Neural progenitor cell (in vitro differentiated cells): ENCODE measurements around the gene MARCHF5. TPM values are rescaled to one million over a fixed set of nuclear protein-coding genes. Genes with fewer than 3 reads are reported as not detected.

Experiments used
- DNase-seq: peaks from one replicate; pipeline ENCODE4 v3.0.0-alpha.2; 2016; ENCODE audit warnings: low spot score
- H2AFZ ChIP-seq: fragments of 200-600 bp; sonication (generic); replicated peaks from 2 replicates; pipeline ENCODE4 v1.6.1; 2016; ENCODE audit warnings: antibody characterized with exemption
- H3F3A ChIP-seq: fragments of 200-600 bp; sonication (generic); 2 replicates; pipeline ENCODE4 v1.6.1; 2016; ENCODE audit warnings: antibody characterized with exemption, low read depth
- H3K27ac ChIP-seq: fragments of 200-600 bp; sonication (generic); 2 replicates; pipeline ENCODE4 v1.5.1; 2016; ENCODE audit warnings: mild to moderate bottlenecking
- H3K27me3 ChIP-seq: fragments of 200-600 bp; sonication (generic); 2 replicates; pipeline ENCODE4 v1.6.1; 2016; ENCODE audit warnings: mild to moderate bottlenecking, moderate library complexity
- H3K36me3 ChIP-seq: fragments of 200-600 bp; sonication (generic); 2 replicates; pipeline ENCODE4 v1.5.1; 2016
- H3K4me1 ChIP-seq: fragments of 200-600 bp; sonication (generic); 2 replicates; pipeline ENCODE4 v1.6.1; 2016; ENCODE audit warnings: mixed run types
- H3K4me2 ChIP-seq: fragments of 200-600 bp; sonication (generic); 2 replicates; pipeline ENCODE4 v1.6.1; 2016
- H3K4me3 ChIP-seq: fragments of 200-600 bp; sonication (generic); 2 replicates; pipeline ENCODE4 v1.5.1; 2016
- H3K79me2 ChIP-seq: fragments of 200-600 bp; sonication (generic); 2 replicates; pipeline ENCODE4 v1.6.1; 2016; ENCODE audit warnings: low read depth
- H3K9ac ChIP-seq: fragments of 200-600 bp; sonication (generic); 2 replicates; pipeline ENCODE4 v1.6.1; 2016
- H3K9me3 ChIP-seq: fragments of 200-600 bp; sonication (generic); 2 replicates; pipeline ENCODE4 v1.5.1; 2016; ENCODE audit warnings: low read depth
- H4K20me1 ChIP-seq: fragments of 200-600 bp; sonication (generic); 2 replicates; pipeline ENCODE4 v1.6.1; 2016; ENCODE audit warnings: low read depth
- H3K27ac Mint-ChIP-seq: 3 replicates; pipeline ENCODE4 v1.8.0; 2021; ENCODE audit warnings: mixed read lengths
- H3K27me3 Mint-ChIP-seq: 2 replicates; pipeline ENCODE4 v1.8.0; 2022; ENCODE audit warnings: low read depth, mild to moderate bottlenecking, inconsistent platforms, moderate library complexity, mixed read lengths; ENCODE audit not compliant: insufficient read depth
- H3K36me3 Mint-ChIP-seq: 3 replicates; pipeline ENCODE4 v1.8.0; 2021; ENCODE audit warnings: mixed read lengths
- H3K4me1 Mint-ChIP-seq: 3 replicates; pipeline ENCODE4 v1.8.0; 2021; ENCODE audit warnings: mixed read lengths
- H3K4me3 Mint-ChIP-seq: 3 replicates; pipeline ENCODE4 v1.8.0; 2021; ENCODE audit warnings: mild to moderate bottlenecking, moderate library complexity, mixed read lengths
- H3K9me3 Mint-ChIP-seq: 3 replicates; pipeline ENCODE4 v1.8.0; 2020; ENCODE audit warnings: mixed read lengths
- CTCF ChIP-seq: fragments of 200-600 bp; sonication (generic); IDR thresholded peaks from 2 replicates; pipeline ENCODE4 v1.5.1; 2017; ENCODE audit warnings: antibody characterized with exemption, mild to moderate bottlenecking
- EZH2 ChIP-seq: fragments of 200-600 bp; sonication (generic); IDR thresholded peaks from 2 replicates; pipeline ENCODE4 v1.6.1; 2017; ENCODE audit warnings: antibody characterized with exemption, mild to moderate bottlenecking, moderate library complexity
- EZH2phosphoT487 ChIP-seq: fragments of 200-600 bp; sonication (generic); IDR thresholded peaks from 2 replicates; pipeline ENCODE4 v1.6.1; 2017; ENCODE audit warnings: antibody characterized with exemption
- total RNA-seq: library from RNA; depleted of rRNA; stranded (reverse); fragments of >200 nt; gene quantifications from 2 replicates; pipeline ENCODE4 v1.2.3, GENCODE V29; 2015; ENCODE audit warnings: low replicate concordance

The MARCHF5 gene
- total RNA-seq, 1 donor from 2014 or later, result 22.7 TPM

GRCh38 chr10:92304061-92304460, 13.1 kb downstream of the MARCHF5 start:
- no peak for DNase-seq
- H3K27ac Mint-ChIP-seq, result no peak overlapping the region
- Histone ChIP-seq H3K36me3 (no peaks in the 10 kb centered on the region), H3F3A (no peaks in the 10 kb centered on the region), H4K20me1 (peaks cover 97% of the 10 kb centered on the region), H3K79me2 (peaks cover 100% of the 10 kb centered on the region), H2AFZ (no peak overlapping the region), H3K27me3 (no peaks in the 10 kb centered on the region), H3K9me3 (no peaks in the 10 kb centered on the region), H3K9ac (no peak overlapping the region), H3K27ac (no peak overlapping the region), H3K4me2 (peak overlapping the region; percentile 34), H3K4me1 (peaks cover 25% of the 10 kb centered on the region), H3K4me3 (no peak overlapping the region)
- peaks cover 17% of the 10 kb centered on the region for H3K4me1 Mint-ChIP-seq
- H3K36me3 Mint-ChIP-seq, result peaks cover 6% of the 10 kb centered on the region
- H3K9me3 Mint-ChIP-seq, result no peaks in the 10 kb centered on the region
- H3K4me3 Mint-ChIP-seq, result no peak overlapping the region
- no peak for TF ChIP-seq CTCF
- no peak for TF ChIP-seq EZH2phosphoT487
- no peak for TF ChIP-seq EZH2
- peaks cover 3% of the 10 kb centered on the region for H3K27me3 Mint-ChIP-seq

- no peaks in the 10 kb centered on the region for H3K36me3 ChIP-seq
- no peaks in the 10 kb centered on the region for H3K9me3 ChIP-seq
- no peak overlapping the region for H3K4me3 Mint-ChIP-seq
- no peak overlapping the region for H3K9ac ChIP-seq
- peaks cover 3% of the 10 kb centered on the region for H3K27me3 Mint-ChIP-seq
- no peaks in the 10 kb centered on the region for H3F3A ChIP-seq
- no peak overlapping the region for H3K4me3 ChIP-seq
- H3K36me3 Mint-ChIP-seq, result peaks cover 6% of the 10 kb centered on the region
- TF ChIP-seq CTCF, result no peak
- TF ChIP-seq EZH2phosphoT487, result no peak
- TF ChIP-seq EZH2, result no peak
- H4K20me1 ChIP-seq, result peaks cover 97% of the 10 kb centered on the region
- no peak overlapping the region for H3K27ac ChIP-seq
- no peak for DNase-seq
- peaks cover 35% of the 10 kb centered on the region for H3K4me1 ChIP-seq
- H3K27ac Mint-ChIP-seq, result no peak overlapping the region
- H3K4me1 Mint-ChIP-seq, result peaks cover 17% of the 10 kb centered on the region
- no peaks in the 10 kb centered on the region for H3K9me3 Mint-ChIP-seq
- no peak overlapping the region for H3K4me2 ChIP-seq
- H2AFZ ChIP-seq, result no peak overlapping the region
- no peaks in the 10 kb centered on the region for H3K27me3 ChIP-seq
- peaks cover 100% of the 10 kb centered on the region for H3K79me2 ChIP-seq
Observed at GRCh38 chr10:92305133-92306072, 14.4 kb downstream of the MARCHF5 start.

GRCh38 chr10:92309272-92309671, 18.3 kb downstream of the MARCHF5 start:
- H3K27ac ChIP-seq, result no peak overlapping the region
- Mint-ChIP-seq H3K4me3 (no peak overlapping the region), H3K9me3 (no peaks in the 10 kb centered on the region), H3K36me3 (peaks cover 19% of the 10 kb centered on the region), H3K27ac (no peak overlapping the region), H3K27me3 (peaks cover 3% of the 10 kb centered on the region), H3K4me1 (peaks cover 8% of the 10 kb centered on the region)
- TF ChIP-seq EZH2 (no peak), CTCF (no peak), EZH2phosphoT487 (no peak)
- no peak overlapping the region for H2AFZ ChIP-seq
- H3K36me3 ChIP-seq, result peaks cover 19% of the 10 kb centered on the region
- no peak for DNase-seq
- no peaks in the 10 kb centered on the region for H3K27me3 ChIP-seq
- no peak overlapping the region for H3K4me2 ChIP-seq
- H3K79me2 ChIP-seq, result peaks cover 91% of the 10 kb centered on the region
- H3K4me3 ChIP-seq, result no peak overlapping the region
- peaks cover 74% of the 10 kb centered on the region for H4K20me1 ChIP-seq
- no peak overlapping the region for H3K9ac ChIP-seq
- no peaks in the 10 kb centered on the region for H3K9me3 ChIP-seq
- peaks cover 21% of the 10 kb centered on the region for H3K4me1 ChIP-seq
- no peaks in the 10 kb centered on the region for H3F3A ChIP-seq
